OCI-LY7 (cell line): ENCODE results near the gene FBXL17.

ENCODE experiments used
- CTCF ChIP-seq: fragments of 200-600 bp; sonication (generic); conservative IDR thresholded peaks from 2 replicates; pipeline ENCODE4 v1.5.1; 2014; ENCODE audit warnings: mild to moderate bottlenecking, antibody characterized with exemption, low read length, moderate library complexity, mixed read lengths
- EZH2phosphoT487 ChIP-seq: fragments of 200-600 bp; sonication (generic); IDR thresholded peaks from 2 replicates; pipeline ENCODE4 v1.6.1; 2018; ENCODE audit warnings: low read depth, borderline replicate concordance, mild to moderate bottlenecking, mixed run types, antibody characterized with exemption, low read length, moderate library complexity, mixed read lengths

- no peak for TF ChIP-seq EZH2phosphoT487
- no peak for TF ChIP-seq CTCF
These were observed 448.6 kb downstream of the FBXL17 start for GRCh38 chr5:107933326-107933725.
